Measurements from ENCODE around the gene SCARB1.
"Not testable (repeated sequence)": the region's sequence is repeated elsewhere in the genome, so short reads cannot be mapped to it uniquely, and the experiment has no call there.

SCARB1 gene

DNA sequence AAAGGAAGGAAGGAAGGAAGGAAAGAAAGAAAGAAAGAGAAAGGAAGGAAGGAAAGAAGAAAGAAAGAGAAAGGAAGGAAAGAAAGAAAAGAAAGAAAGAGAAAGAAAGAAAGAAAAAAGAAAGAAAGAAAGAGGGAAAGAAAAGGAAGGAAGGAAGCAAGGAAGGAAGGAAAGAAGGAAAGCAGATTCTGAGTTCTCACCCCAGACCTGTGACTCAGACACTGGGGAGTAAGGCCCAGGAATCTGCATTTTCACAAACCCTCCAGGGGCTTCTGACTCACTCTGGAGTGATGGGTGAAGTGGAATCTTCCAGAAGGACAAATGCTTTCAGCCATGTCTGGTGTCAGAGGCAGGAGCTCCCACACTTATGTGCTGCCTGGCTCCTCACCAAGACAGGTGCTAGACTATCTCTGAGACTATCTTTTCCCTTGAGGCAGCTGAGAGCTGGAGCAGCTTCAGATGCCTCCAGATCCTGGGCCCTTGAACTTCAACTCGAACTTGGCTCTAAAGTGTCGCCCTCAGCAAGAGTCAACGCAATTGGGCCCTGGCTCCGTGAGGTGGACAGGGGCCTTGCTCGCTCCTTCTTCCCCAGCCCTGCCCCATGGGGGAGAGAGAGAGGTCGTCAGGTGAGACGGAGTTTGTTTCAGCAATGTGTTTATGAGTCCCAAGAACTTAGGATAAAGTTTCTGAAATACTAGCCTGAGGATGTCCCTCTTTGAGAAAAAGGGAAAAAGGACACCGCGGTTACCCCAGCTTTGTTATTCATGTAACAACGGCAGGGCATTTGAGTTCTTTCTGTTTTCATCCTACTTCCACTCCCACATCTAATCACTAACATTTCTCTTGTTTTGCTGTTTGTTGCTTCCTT, 19.8 kb upstream of the SCARB1 start:
- ATAC-seq = no peak

- ATAC-seq = no peak
Observed at GRCh38 chr12:124881123-124881522, 17.5 kb upstream of the SCARB1 start.

DNA sequence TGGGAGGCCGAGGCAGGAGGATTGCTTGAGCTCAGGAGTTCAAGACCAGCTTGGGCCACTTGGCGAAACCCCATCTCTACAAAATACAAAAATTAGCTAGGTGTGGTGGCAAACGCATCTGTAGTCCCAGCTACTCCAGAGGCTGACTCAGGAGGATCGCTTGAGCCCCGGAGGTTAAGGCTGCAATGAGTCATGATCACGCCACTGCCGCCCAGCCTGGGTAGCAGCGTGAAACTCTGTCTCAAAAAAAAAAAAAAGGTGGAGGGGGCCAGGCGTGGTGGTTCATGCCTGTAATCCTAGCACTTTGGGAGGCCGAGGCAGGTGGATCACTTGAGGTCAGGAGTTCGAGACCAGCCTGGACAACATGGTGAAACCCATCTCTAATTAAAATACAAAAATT, 16.7 kb upstream of the SCARB1 start:
- ATAC-seq = not testable (repeated sequence)

- no peak for ATAC-seq
Observed at GRCh38 chr12:124878795-124879516, 15.3 kb upstream of the SCARB1 start.

DNA sequence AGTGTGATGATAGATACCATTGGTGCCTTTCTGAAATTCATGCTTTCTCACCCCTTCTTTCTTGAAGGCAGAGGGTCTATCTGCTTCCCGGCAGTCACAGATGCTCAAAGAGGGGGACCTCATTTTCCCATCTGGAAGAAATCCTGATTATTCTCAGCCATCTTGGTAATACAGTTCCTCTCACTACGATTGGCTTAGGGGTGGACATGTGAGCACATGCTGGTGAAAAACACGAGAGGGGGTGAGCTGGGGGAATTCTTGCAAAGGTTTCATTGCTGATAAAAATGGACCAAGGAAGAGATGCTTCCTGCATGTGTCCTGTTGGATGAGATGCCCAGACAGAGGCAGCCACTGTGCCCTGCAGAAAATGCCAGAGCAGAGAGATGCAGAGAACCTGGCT, 13.8 kb upstream of the SCARB1 start:
- ATAC-seq = no peak

DNA sequence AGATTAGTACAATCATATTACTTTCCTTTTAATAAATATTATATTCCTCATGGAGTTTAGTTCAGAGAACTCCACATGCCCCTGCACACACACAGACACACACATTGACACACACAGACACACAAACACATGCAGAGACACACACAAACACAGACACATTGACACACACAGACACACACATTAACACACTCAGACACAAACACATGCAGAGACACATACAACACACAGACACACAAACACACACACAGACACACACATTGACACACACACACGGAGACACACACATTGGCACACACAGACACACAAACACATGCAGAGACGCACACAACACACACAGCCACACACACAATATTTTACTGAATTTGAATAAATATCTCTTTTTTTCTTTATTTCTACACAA, 12.5 kb upstream of the SCARB1 start:
- no peak for ATAC-seq

GRCh38 chr12:124875803-124876132, 12.1 kb upstream of the SCARB1 start:
- ATAC-seq = no peak

DNA sequence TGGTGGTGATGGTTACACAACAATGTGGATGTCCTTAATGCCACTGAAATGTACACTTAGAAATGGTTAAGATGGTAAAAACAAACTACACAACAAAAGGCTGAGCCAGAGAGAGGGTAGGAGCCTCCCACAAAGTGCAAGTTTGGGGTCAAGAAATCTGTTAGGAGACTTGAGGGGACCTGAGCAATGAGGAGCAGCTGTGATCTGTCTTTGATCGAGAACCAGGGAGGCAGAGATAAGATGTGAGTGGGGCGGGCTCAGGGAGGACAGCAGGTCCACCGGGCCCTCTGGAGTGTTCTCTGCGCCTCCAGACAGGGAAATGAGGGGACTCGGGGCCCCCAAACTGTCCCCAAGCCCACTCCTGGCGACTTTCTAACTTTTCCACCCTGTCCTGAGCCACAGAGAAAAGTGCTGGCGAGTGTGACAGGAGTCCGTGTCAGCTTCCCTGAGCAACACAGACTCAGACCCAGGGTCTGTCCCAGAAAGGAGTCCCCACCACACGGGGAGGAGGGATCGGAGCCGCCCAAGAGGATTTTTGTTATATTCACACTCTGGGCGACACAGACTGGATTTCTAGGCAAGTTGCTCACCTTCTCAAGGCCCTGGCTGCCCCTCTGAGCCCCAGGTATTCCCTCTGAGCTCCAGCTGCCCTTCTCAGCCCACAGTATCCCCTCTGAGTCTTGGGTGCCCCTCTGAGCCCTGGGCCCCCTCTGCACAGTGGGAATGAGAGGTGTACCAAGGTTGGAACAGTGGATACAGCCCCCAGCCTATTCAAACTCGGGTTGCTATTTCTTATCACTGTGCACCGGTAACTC, 11.5 kb upstream of the SCARB1 start:
- ATAC-seq = no peak

DNA sequence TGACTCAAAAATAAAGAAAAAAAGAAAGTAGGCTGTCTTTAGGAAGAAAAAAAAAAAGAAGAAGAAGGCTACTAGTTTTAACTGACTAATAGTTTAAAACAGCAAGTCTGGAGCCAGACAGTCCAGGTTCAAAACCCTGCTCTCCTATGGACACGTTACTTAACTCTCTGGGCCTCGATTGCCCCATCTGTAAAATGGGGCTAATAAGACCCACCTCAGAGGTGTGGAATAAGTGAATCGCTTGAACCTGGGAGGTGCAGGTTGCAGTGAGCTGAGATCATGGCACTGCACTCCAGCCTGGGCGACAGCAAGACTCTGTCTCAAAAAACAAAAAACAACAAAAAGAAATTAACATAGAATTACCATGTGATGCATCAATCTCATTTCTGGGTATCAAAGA, 10.5 kb upstream of the SCARB1 start:
- ATAC-seq = no peak

- no peak for ATAC-seq
Observed at GRCh38 chr12:124872068-124872719, 8.5 kb upstream of the SCARB1 start.

DNA sequence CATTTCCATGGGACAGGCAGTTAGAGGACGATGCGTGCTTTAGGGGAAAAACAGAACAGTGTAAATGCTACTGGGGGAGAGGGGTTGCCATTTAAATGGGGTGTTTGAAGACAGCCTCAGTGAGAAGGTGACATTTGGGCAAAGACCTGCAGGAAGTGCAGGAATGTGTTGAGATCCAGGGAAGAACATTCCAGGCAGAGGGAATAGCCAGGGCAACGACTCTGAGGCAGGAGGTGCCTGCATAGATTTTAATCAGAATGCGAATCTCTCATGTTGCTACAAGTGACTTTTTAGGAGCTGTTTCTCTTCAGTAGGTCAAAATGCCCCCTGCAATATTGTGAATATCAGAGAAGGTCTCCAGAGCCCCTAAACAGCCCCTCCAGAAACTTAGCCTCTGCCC, 7.6 kb upstream of the SCARB1 start:
- ATAC-seq = no peak

DNA sequence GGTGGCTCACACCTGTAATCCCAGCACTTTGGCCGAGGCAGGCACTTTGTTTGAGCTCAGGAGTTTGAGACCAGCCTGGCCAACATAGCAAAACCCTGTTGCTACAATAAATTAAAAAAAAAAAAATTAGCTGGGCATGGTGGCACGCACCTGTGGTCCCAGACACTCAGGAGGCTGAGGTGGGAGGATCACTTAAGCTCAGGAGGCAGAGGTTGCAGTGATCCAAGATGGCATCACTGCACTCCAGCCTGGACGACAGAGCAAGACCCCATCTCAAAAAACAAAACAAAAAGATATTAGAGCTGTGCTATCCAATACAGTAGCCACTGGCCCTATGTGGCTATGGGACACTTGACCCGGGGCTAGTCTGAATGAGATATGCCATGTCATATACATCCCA, 6.9 kb upstream of the SCARB1 start:
- ATAC-seq = no peak

GRCh38 chr12:124869059-124869665, 5.5 kb upstream of the SCARB1 start:
- no peak for ATAC-seq

GRCh38 chr12:124868252-124869058, 4.8 kb upstream of the SCARB1 start:
- no peak for ATAC-seq

GRCh38 chr12:124867401-124867930, 3.8 kb upstream of the SCARB1 start:
- no peak for ATAC-seq

- ATAC-seq = no peak
Observed at GRCh38 chr12:124866883-124867400, 3.3 kb upstream of the SCARB1 start.

- no peak for ATAC-seq
Observed at GRCh38 chr12:124866195-124866882, 2.7 kb upstream of the SCARB1 start.

DNA sequence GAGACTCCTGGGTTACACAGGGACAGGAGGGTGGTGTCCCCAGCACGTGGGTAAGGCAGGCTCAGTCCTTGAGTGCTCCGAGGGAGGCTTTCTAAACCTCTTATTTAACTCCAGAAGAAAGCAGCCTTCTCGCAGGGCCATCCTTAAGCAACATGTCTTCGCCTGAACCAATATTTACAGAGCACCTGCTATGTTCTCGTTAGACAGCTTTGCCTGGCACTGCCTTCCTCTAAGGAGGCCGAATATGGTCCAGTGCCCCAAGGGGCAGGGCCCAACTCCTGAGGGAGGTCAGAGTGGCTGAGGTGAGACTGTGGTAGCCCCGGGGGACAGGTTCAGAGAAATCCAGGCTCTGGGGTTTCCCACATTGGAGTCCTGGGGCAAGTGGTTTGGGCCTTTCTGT, 2.1 kb upstream of the SCARB1 start:
- ATAC-seq = no peak

DNA sequence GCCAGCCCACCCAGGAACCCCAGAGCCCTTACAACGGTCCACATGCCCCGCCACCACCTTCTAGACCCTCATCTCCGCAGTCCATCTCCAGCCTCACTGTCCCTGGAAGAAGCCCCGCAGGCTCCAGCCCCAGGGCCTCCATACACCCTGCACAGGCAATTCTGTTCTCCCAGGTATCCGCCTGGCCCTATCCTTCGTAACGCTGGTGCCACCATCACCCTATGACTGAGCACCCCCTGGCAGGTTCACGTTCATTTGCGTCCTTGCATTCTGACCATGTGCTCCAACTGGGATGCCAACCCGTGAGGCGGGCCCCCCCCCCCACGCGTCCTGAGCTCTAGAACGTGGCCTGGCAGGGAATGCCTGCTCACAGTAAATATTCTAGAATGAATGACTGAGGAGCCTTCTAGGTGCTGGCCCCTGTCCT, 675 bp upstream of the SCARB1 start:
- no peak for ATAC-seq

DNA sequence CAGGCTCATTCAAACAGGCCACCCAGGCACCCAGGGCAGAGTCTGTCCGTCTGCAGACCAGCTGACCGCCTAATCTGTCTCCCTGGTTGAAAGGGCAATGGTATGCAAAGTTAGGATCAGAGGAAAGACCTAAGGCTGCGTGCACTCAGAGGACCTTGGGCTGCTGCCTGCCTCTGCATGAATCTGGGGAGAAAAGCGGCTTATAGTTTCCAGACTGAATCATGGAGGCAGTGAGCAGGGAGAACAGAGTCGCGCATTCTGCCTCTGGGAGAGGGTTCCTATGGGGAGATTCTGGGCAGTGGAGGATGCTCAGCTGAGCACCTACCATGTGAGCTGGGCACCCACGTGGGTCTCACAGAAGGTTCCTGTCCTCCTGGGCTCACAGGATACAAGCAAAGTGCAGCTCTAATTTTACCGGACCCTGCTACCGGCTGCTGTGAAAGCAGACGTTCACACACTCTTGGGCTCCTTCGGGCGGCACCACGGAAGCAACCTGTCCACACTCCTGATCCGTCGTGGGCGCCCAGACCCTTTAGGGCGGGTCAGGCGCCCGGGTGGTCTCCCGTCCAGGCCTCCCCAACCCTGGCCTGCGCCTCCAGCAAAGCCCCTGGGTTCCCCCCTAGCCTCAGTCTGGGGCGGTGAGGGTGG, 772 bp downstream of the SCARB1 start:
- peak; percentile 1 to 4 for ATAC-seq
